Ishikawa (cell line): ENCODE results near the gene MORC2.

Source experiments
- CEBPB ChIP-seq: IDR thresholded peaks from 2 replicates; pipeline ENCODE4 v1.6.1; 2012
- CREB1 ChIP-seq: IDR thresholded peaks from 2 replicates; pipeline ENCODE4 v1.6.1; 2012; ENCODE audit warnings: low read depth
- EGR1 ChIP-seq: IDR thresholded peaks from 2 replicates; pipeline ENCODE4 v1.6.1; 2012
- EP300 ChIP-seq: IDR thresholded peaks from 2 replicates; pipeline ENCODE4 v1.6.1; 2012; ENCODE audit warnings: borderline replicate concordance
- FOXM1 ChIP-seq: IDR thresholded peaks from 2 replicates; pipeline ENCODE4 v1.6.1; 2012; ENCODE audit warnings: low read depth, borderline replicate concordance
- NFIC ChIP-seq: IDR thresholded peaks from 2 replicates; pipeline ENCODE4 v1.6.1; 2012
- RAD21 ChIP-seq: IDR thresholded peaks from 2 replicates; pipeline ENCODE4 v1.6.1; 2012; ENCODE audit warnings: low read depth
- TAF1 ChIP-seq: IDR thresholded peaks from 2 replicates; pipeline ENCODE4 v1.6.1; 2012; ENCODE audit warnings: low read depth, mild to moderate bottlenecking
- TCF12 ChIP-seq: IDR thresholded peaks from 2 replicates; pipeline ENCODE4 v1.6.1; 2012; ENCODE audit warnings: low read depth
- TEAD4 ChIP-seq: IDR thresholded peaks from 2 replicates; pipeline ENCODE4 v1.6.1; 2012
- YY1 ChIP-seq: IDR thresholded peaks from 2 replicates; pipeline ENCODE4 v1.6.1; 2012; ENCODE audit warnings: low read depth
- ZBTB7A ChIP-seq: IDR thresholded peaks from 2 replicates; pipeline ENCODE4 v1.6.1; 2012; ENCODE audit warnings: low read depth
- TF ChIP-seq, protein P1 (sequence below): IDR thresholded peaks from 2 replicates; pipeline ENCODE4 v1.6.1; 2012; ENCODE audit warnings: low read depth, mild to moderate bottlenecking
- TF ChIP-seq, protein P2 (sequence below): IDR thresholded peaks from 2 replicates; pipeline ENCODE4 v1.6.1; 2012
- TF ChIP-seq, protein P3 (sequence below): IDR thresholded peaks from 2 replicates; pipeline ENCODE4 v1.6.1; 2012

The MORC2 gene

DNA sequence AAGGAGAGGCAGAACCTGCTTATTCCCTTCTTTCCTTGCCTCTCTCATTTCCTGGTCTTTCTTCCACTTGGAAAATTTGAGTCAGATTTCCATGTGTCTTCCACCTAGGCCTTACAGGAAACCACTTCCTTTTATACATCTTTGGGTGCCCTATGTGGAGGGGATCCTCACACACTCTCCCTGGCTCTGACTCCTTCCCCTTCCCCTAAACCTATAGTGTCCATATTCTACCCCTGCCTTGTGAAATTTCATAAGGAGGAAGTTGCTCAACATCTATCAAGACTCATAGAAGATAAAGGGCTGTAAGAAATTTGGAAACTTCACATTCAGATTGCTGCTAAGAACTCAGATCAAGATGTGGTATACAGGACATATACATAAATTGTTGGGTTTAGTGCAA, 20.9 kb upstream of the MORC2 start:
- TF ChIP-seq CEBPB (no peak), YY1 (no peak), EGR1 (no peak), TEAD4 (no peak), CREB1 (no peak), NFIC (no peak), FOXM1 (no peak), TCF12 (no peak), TAF1 (no peak), RAD21 (no peak)
- TF ChIP-seq, protein P1, sequence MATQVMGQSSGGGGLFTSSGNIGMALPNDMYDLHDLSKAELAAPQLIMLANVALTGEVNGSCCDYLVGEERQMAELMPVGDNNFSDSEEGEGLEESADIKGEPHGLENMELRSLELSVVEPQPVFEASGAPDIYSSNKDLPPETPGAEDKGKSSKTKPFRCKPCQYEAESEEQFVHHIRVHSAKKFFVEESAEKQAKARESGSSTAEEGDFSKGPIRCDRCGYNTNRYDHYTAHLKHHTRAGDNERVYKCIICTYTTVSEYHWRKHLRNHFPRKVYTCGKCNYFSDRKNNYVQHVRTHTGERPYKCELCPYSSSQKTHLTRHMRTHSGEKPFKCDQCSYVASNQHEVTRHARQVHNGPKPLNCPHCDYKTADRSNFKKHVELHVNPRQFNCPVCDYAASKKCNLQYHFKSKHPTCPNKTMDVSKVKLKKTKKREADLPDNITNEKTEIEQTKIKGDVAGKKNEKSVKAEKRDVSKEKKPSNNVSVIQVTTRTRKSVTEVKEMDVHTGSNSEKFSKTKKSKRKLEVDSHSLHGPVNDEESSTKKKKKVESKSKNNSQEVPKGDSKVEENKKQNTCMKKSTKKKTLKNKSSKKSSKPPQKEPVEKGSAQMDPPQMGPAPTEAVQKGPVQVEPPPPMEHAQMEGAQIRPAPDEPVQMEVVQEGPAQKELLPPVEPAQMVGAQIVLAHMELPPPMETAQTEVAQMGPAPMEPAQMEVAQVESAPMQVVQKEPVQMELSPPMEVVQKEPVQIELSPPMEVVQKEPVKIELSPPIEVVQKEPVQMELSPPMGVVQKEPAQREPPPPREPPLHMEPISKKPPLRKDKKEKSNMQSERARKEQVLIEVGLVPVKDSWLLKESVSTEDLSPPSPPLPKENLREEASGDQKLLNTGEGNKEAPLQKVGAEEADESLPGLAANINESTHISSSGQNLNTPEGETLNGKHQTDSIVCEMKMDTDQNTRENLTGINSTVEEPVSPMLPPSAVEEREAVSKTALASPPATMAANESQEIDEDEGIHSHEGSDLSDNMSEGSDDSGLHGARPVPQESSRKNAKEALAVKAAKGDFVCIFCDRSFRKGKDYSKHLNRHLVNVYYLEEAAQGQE, result no peak
- TF ChIP-seq, protein P2, sequence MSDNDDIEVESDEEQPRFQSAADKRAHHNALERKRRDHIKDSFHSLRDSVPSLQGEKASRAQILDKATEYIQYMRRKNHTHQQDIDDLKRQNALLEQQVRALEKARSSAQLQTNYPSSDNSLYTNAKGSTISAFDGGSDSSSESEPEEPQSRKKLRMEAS, result no peak
- TF ChIP-seq, protein P3, sequence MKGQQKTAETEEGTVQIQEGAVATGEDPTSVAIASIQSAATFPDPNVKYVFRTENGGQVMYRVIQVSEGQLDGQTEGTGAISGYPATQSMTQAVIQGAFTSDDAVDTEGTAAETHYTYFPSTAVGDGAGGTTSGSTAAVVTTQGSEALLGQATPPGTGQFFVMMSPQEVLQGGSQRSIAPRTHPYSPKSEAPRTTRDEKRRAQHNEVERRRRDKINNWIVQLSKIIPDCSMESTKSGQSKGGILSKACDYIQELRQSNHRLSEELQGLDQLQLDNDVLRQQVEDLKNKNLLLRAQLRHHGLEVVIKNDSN, result no peak

DNA sequence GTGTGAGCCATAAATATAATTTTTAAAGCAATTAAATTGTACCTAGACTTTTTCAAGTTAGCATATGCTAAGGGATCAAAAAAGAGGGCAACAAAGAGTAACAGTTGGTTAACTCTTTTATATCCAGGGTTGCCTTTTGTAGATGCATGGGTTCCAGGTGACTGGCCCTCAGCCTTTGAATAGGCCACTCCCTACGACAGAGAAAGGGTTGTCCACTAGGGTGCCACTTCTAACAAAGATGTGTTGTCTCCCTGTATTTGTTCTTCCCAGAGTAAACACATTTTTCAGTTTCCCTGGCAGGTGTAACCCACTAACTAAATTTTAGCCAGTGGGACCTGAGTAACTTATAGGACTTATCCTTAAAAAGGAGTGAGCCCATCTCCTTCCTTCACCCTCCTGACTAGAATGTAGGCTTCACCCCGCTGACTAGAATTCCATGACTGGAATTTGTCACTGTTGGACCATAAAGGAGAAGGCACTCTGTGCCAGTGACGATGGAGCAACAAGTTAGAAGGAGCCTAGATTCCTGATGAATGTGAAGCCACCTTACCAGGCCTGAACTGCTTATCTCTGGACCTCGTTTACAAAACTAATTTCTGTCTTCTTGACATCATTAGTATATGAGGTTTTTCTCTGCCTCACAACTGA, 17.1 kb upstream of the MORC2 start:
- TF ChIP-seq FOXM1 (no peak), NFIC (no peak)

GRCh38 chr22:30984317-30984716, 15.7 kb upstream of the MORC2 start:
- TF ChIP-seq EGR1 (no peak), CREB1 (no peak), ZBTB7A (no peak), TCF12 (no peak), RAD21 (no peak), FOXM1 (no peak), NFIC (no peak), CEBPB (no peak), EP300 (no peak), TAF1 (no peak), TEAD4 (no peak)
- TF ChIP-seq, protein P1, result no peak
- TF ChIP-seq, protein P2, result no peak
- TF ChIP-seq, protein P3, result no peak

GRCh38 chr22:30982512-30982911, 13.9 kb upstream of the MORC2 start:
- no peak for TF ChIP-seq ZBTB7A
- no peak for TF ChIP-seq CEBPB
- no peak for TF ChIP-seq EGR1
- TF ChIP-seq FOXM1, result no peak
- no peak for TF ChIP-seq TAF1
- no peak for TF ChIP-seq NFIC
- no peak for TF ChIP-seq RAD21
- TF ChIP-seq, protein P3, result no peak
- no peak for TF ChIP-seq CREB1
- TF ChIP-seq, protein P2, result no peak
- TF ChIP-seq TCF12, result no peak
- no peak for TF ChIP-seq EP300
- no peak for TF ChIP-seq TEAD4

GRCh38 chr22:30979932-30980331, 11.4 kb upstream of the MORC2 start:
- TF ChIP-seq ZBTB7A, result no peak
- TF ChIP-seq, protein P3, result no peak
- TF ChIP-seq EP300, result no peak
- TF ChIP-seq, protein P1, result no peak
- no peak for TF ChIP-seq CREB1
- TF ChIP-seq TCF12, result no peak
- TF ChIP-seq FOXM1, result no peak
- no peak for TF ChIP-seq NFIC
- no peak for TF ChIP-seq CEBPB
- TF ChIP-seq TAF1, result no peak
- no peak for TF ChIP-seq YY1
- no peak for TF ChIP-seq TEAD4
